ENCODE measurements around the gene NAA38. TPM values are rescaled to one million over a fixed set of nuclear protein-coding genes. Genes with fewer than 3 reads are reported as not detected.
"Not testable (repeated sequence)": the region's sequence is repeated elsewhere in the genome, so short reads cannot be mapped to it uniquely, and the experiment has no call there.

Gene NAA38
- total RNA-seq, 2 experiments from 2014 or later, result 68.2 to 74.7 TPM

DNA sequence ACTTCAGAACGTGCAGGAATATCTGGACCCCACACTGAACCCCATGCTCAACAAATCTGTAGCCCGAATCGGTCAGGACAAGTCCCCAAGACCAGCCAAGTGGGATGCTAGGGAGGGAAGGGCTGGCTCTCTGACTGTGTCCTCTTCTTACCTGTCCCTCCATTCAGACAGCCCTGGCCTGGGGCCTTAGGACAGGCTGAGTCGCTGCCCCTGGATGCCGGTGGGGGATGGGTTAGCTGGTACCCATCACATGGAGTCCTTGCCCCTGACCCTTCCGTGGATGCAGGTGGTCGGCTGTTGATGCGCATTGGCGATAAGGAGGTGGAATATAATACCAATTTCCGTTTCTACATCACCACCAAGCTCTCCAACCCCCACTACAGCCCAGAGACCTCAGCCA lies 39.3 kb downstream of the NAA38 start:
- no peaks in the 10 kb centered on the region for H3K9me3 Mint-ChIP-seq
- H3K36me3 Mint-ChIP-seq, result no peaks in the 10 kb centered on the region
- intact Hi-C loops (cut with micrococcal nuclease), result no loop called here
- no peak overlapping the region for H3K4me3 Mint-ChIP-seq
- ChIA-PET CTCF (interaction anchor here (1.0 kb wide), 1 partner anchor 48 kb away, joined by 3 read pairs; no protein-coding TSS in a partner anchor), POLR2A (no interaction called here)
- H3K4me1 Mint-ChIP-seq (ENCODE audit: low read depth), result no peaks in the 10 kb centered on the region
- no peaks in the 10 kb centered on the region for H3K27me3 Mint-ChIP-seq
- no peak for DNase-seq
- no peak overlapping the region for H3K27ac Mint-ChIP-seq

DNA sequence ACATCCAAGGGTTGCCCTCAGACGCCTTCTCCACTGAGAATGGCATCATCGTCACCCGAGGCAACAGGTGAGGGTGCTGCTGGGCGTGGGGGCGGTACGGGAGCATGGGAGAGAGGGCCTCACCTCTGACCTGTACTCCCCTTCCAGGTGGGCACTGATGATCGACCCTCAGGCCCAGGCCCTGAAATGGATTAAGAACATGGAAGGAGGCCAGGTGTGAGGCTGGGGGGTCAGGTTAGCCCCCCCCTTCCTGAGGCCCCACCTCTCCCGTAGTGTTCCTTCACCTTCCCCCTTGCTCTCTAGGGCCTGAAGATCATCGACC lies 39.8 kb downstream of the NAA38 start:
- no peak overlapping the region for H3K4me3 Mint-ChIP-seq
- ChIA-PET CTCF (no interaction called here), POLR2A (no interaction called here)
- H3K27me3 Mint-ChIP-seq, result no peaks in the 10 kb centered on the region
- no peaks in the 10 kb centered on the region for H3K4me1 Mint-ChIP-seq (ENCODE audit: low read depth)
- no peaks in the 10 kb centered on the region for H3K9me3 Mint-ChIP-seq
- no peak overlapping the region for H3K27ac Mint-ChIP-seq
- intact Hi-C loops (cut with micrococcal nuclease), result no loop called here
- H3K36me3 Mint-ChIP-seq, result no peaks in the 10 kb centered on the region
- no peak for DNase-seq

DNA sequence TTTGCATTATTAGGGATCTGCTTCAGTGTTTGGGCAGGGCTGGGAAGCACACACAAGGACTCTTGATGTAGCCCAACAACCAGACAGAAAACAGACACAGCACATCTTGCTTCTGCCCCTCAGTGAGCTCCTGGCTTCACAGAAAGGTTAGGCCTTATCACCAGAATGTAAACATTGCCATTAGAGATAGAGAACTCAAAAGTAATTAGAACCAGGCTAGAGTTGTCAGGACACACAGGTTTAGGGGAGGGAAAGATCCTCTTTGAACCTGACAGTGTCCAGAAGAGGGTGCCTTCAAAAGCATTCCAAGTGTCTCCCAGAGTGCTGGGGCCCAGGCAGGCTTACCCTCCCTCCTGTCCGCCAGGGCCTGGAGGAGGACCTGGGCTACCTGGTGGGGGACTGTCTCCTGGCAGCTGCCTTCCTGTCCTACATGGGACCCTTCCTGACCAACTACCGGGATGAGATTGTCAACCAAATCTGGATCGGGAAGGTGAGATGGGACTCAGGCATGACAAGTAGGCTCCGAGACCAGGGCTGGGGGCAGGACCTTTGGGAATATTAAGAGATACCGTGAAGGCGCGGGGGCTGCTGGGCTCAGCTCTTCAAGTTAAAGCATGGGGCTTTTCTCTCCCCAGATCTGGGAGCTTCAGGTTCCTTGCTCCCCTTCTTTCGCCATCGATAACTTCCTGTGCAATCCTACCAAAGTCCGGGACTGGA lies 40.3 kb downstream of the NAA38 start:
- CTCF ChIA-PET, result interaction anchor here (0.8 to 1.7 kb wide), 2 partner anchors 172 to 173 kb away, joined by 3 to 5 read pairs; no protein-coding TSS in a partner anchor
- DNase-seq, result no peak
- Mint-ChIP-seq H3K27me3 (no peaks in the 10 kb centered on the region), H3K36me3 (no peaks in the 10 kb centered on the region), H3K4me1 (ENCODE audit: low read depth) (no peaks in the 10 kb centered on the region), H3K27ac (no peak overlapping the region), H3K4me3 (no peak overlapping the region), H3K9me3 (no peaks in the 10 kb centered on the region)
- POLR2A ChIA-PET, result interaction anchor here (0.6 kb wide), 1 partner anchor 180 kb away, joined by 4 read pairs; no protein-coding TSS in a partner anchor
- intact Hi-C loops (cut with micrococcal nuclease), result no loop called here

DNA sequence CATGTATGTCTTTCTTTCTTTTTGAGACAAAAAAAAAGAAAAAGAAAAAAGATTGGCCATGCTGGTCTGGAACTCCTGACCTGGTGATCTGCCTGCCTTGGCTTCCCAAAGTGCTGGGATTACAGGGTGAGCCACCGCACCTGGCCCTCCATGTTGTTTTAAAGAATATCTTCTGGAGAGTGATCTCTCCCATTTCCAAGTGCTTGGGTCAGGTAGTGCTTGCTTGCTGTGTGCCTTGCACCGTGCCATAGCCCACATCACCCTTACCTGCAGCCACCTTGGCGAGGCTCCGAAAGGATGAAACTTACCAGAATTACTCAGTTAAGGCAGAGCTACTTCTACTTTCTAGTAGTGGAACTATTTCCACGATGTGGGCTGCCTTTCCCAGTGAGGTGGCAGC lies 42.4 kb downstream of the NAA38 start:
- no peak for DNase-seq
- Mint-ChIP-seq H3K36me3 (no peaks in the 10 kb centered on the region), H3K9me3 (no peaks in the 10 kb centered on the region), H3K4me3 (no peak overlapping the region), H3K4me1 (ENCODE audit: low read depth) (no peaks in the 10 kb centered on the region), H3K27me3 (no peaks in the 10 kb centered on the region), H3K27ac (no peak overlapping the region)
- intact Hi-C loops (cut with micrococcal nuclease), result no loop called here
- POLR2A ChIA-PET, result no interaction called here
- CTCF ChIA-PET, result interaction anchor here (1.1 kb wide), 2 partner anchors 175 to 278 kb away, joined by 3 read pairs; no protein-coding TSS in a partner anchor

DNA sequence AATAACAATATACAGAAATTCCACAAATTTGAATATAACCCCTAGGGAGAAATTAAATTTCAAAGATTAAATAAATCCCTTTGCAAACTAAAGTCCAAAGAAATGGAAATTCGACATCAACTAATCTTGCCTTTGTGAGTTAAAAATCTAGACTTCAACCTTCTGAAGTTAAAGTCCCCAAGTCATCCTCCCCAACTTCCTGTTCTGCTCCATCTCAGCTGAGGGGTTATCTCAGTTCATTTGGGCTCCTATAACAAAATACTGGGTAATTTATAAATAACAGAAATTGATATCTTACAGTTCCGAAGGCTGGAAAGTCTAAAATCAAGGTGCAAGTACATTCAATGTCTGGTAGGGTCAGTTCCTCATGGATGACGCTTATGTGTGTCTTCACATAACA lies 46.1 kb downstream of the NAA38 start:
- ChIA-PET POLR2A (no interaction called here), CTCF (interaction anchor here (0.5 to 1.0 kb wide), 3 partner anchors 101 to 179 kb away, joined by 3 read pairs; no protein-coding TSS in a partner anchor)
- Mint-ChIP-seq H3K27me3 (peaks cover 6% of the 10 kb centered on the region), H3K36me3 (no peaks in the 10 kb centered on the region), H3K4me3 (no peak overlapping the region), H3K27ac (no peak overlapping the region), H3K9me3 (no peaks in the 10 kb centered on the region), H3K4me1 (ENCODE audit: low read depth) (no peaks in the 10 kb centered on the region)
- intact Hi-C loops (cut with micrococcal nuclease), result no loop called here
- no peak for DNase-seq

DNA sequence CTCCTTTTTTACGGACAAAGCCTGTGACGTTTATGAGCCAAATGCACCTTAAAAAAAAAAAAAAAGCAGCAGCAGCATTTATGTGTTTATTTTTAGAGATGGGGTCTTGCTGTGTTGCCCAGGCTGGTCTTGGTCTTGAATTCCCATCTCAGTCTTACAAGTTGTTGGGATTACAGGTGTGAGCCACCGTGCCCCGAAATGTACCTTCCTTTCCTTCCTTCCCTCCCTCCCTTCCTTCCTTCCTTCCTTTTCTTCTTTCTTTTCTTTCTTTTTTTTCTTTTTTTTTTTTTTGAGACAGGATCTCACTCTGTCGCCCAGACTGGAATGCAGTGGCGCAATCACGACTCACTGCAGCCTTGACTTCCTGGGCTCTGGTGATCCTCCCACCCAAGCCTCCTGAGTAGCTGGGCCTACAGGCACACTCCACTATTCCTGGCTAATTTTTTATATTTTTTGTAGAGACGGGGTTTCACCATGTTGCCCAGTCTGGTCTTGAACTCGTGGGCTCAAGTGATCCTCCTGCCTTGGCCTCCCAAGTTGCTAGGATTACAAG lies 47.5 kb downstream of the NAA38 start:
- intact Hi-C loops (cut with micrococcal nuclease); H3K4me3 Mint-ChIP-seq; H3K9me3 Mint-ChIP-seq; H3K27ac Mint-ChIP-seq; H3K36me3 Mint-ChIP-seq; POLR2A ChIA-PET; H3K27me3 Mint-ChIP-seq; H3K4me1 Mint-ChIP-seq (ENCODE audit: low read depth); DNase-seq; CTCF ChIA-PET: not testable (repeated sequence)

DNA sequence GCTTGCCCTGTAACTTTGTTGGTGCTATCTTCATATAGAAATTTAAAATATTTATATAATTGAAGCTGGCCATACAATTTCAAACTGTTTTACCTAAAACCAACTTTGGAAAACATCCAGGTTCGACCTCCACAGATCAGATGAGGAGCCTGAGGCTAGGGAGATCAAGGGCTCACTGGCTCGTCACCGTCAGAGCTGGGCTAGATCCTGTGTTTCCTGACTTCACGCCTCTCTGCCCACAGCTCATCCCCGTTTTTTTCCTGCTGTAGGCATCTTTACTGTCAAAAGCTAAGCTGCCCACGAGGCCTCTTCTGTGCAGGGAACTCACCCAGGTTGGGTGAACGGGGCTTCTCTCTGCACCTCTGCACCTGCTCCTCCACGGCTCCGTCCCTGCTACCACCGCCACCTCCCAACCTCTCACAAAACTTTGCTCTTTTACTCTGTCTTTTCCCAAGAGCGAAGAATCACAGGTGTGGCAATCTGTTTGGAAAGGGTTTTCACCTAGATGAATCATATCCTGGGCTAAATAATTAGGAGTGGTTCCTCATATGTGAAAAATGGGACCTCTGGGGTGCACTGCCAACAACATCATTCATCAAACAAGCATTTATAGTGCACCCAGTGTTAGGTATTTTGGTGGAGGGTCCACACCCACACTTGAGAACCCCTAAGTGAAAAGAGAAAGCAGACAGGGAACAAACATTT lies 48.1 kb downstream of the NAA38 start:
- Mint-ChIP-seq H3K4me1 (ENCODE audit: low read depth) (no peaks in the 10 kb centered on the region), H3K27ac (no peak overlapping the region), H3K4me3 (no peak overlapping the region), H3K9me3 (no peaks in the 10 kb centered on the region), H3K27me3 (peaks cover 10% of the 10 kb centered on the region), H3K36me3 (no peaks in the 10 kb centered on the region)
- no peak for DNase-seq
- CTCF ChIA-PET, result no interaction called here
- intact Hi-C loops (cut with micrococcal nuclease), result no loop called here
- POLR2A ChIA-PET, result no interaction called here

DNA sequence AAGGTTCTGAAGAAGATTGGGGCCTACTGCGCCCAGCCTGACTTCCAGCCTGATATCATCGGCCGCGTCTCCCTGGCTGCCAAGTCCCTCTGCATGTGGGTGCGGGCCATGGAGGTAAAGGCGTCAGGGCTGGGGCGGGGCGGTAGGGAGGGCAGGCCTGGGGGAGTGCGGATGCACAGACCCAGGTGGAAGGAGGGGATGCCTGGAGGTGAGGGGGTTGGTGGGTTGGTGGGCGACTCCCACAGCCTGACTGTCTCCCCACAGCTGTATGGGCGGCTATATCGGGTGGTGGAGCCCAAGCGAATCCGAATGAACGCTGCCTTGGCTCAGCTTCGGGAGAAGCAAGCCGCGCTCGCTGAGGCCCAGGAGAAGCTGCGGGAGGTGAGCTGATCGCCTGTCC lies 50.2 kb downstream of the NAA38 start:
- no peak for DNase-seq
- ChIA-PET CTCF (no interaction called here), POLR2A (no interaction called here)
- H3K36me3 Mint-ChIP-seq, result no peaks in the 10 kb centered on the region
- no peaks in the 10 kb centered on the region for H3K9me3 Mint-ChIP-seq
- H3K4me3 Mint-ChIP-seq, result no peak overlapping the region
- H3K27ac Mint-ChIP-seq, result no peak overlapping the region
- H3K27me3 Mint-ChIP-seq, result peaks cover 13% of the 10 kb centered on the region
- H3K4me1 Mint-ChIP-seq (ENCODE audit: low read depth), result no peaks in the 10 kb centered on the region
- intact Hi-C loops (cut with micrococcal nuclease), result no loop called here

Other genes starting within 250 kb of the NAA38 start
- gene FXR2, start 242.7 kb downstream of the NAA38 start, total RNA-seq, result 10 to 100 TPM; 37.5 to 40.1 TPM
- 10 to 100 TPM; 27.4 to 28.2 TPM for gene SAT2, start 229.7 kb downstream of the NAA38 start, total RNA-seq
- not detected for gene SHBG, start 227.4 kb downstream of the NAA38 start, total RNA-seq
- under 1 TPM; 0.12 to 0.26 TPM for gene ATP1B2, start 206.6 kb downstream of the NAA38 start, total RNA-seq
- gene TP53, start 170.1 kb downstream of the NAA38 start, total RNA-seq, result 100 to 1,000 TPM; 123 to 129 TPM
- 10 to 100 TPM; 20.2 to 23.3 TPM for gene WRAP53, start 169.1 kb downstream of the NAA38 start, total RNA-seq
- not detected for gene EFNB3, start 152.4 kb downstream of the NAA38 start, total RNA-seq
- gene DNAH2, start 139.8 kb downstream of the NAA38 start, total RNA-seq, result not detected
- 10 to 100 TPM; 44.1 to 49.6 TPM for gene KDM6B, start 23.3 kb downstream of the NAA38 start, total RNA-seq
- 1 to 10 TPM; 2.2 to 2.4 TPM for gene TMEM88, start 2.5 kb downstream of the NAA38 start, total RNA-seq
- 1 to 10 TPM; 6.0 to 6.9 TPM for gene CYB5D1, start 444 bp upstream of the NAA38 start, total RNA-seq
- gene CHD3, start 31.2 kb upstream of the NAA38 start, total RNA-seq, result 100 to 1,000 TPM; 120 to 133 TPM
- gene RNF227, start 58.7 kb upstream of the NAA38 start, total RNA-seq, result 1 to 10 TPM; 2.7 to 3.3 TPM
- 1 to 10 TPM; 4.9 to 5.3 TPM for gene KCNAB3, start 72.3 kb upstream of the NAA38 start, total RNA-seq
- gene TRAPPC1, start 74.4 kb upstream of the NAA38 start, total RNA-seq, result 100 to 1,000 TPM; 197 to 201 TPM
- 10 to 100 TPM; 45.9 to 50.1 TPM for gene CNTROB, start 74.6 kb upstream of the NAA38 start, total RNA-seq
- not detected for gene GUCY2D, start 145.1 kb upstream of the NAA38 start, total RNA-seq
- gene ALOX15B, start 181.5 kb upstream of the NAA38 start, total RNA-seq, result not detected
- gene ALOX12B, start 230.2 kb upstream of the NAA38 start, total RNA-seq, result 1 to 10 TPM; 2.1 to 2.3 TPM

Data from activated CD4-positive, alpha-beta memory T cell treated with anti-CD3 and anti-CD28 coated beads for 36 hours (primary cell).